ENCODE data around the gene MRPS27. TPM values are rescaled to one million over a fixed set of nuclear protein-coding genes. Genes with fewer than 3 reads are reported as not detected.
"Not testable (repeated sequence)": the region's sequence is repeated elsewhere in the genome, so short reads cannot be mapped to it uniquely, and the experiment has no call there.

MRPS27 gene
- total RNA-seq, 4 donors from 2014 or later, result 20.8 to 39.6 (median 24.7) TPM

- no peak for DNase-seq
- Histone ChIP-seq H3K36me3 (no peaks in the 10 kb centered on the region), H3K4me3 (no peak overlapping the region), H3K27ac (no peak overlapping the region), H3K9me3 (no peaks in the 10 kb centered on the region), H3K27me3 (no peaks in the 10 kb centered on the region), H3K4me1 (no peaks in the 10 kb centered on the region)
- TF ChIP-seq CTCF (IDR thresholded peaks at IDR 0.05) (no peak), POLR2A (IDR thresholded peaks at IDR 0.05) (no peak)
Measured at GRCh38 chr5:72301557-72301956, 18.5 kb downstream of the MRPS27 start.

DNA sequence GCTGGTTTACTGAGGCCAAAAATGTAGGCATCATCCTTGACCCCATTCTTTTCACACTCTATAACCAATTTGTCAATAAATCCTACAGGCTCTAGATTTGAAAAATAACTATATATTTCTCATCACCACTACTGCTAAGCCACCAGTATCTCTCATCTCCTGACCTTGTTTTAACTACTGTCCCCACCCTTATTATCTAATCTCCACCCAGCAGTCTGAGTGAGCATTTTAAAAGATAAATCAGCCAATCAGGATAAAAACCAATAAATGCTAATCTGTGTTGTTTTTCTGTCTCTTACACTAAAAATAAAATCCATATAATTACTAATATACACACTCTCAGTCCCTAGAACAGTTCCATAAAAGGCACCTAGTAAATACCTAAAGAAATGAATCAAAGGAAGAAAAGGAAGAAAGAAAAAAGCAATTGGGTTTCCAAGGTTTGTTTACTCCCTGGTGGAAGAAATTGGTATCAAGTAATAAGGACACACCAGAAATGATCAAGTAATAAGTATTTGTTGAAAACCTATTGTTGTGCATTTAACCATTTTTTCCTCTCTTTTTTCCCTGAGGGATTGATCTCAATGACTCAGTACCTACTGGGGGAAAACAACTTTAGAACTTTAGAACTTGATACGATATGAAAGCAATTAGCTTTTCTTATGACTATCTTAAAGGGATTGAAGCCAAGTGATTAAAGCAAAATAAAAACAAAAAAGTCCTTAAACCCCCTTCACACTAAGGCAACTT, 19.3 kb downstream of the MRPS27 start:
- no peak for TF ChIP-seq POLR2A (IDR thresholded peaks at IDR 0.05)
- Histone ChIP-seq H3K4me3 (no peak overlapping the region), H3K9me3 (no peaks in the 10 kb centered on the region), H3K36me3 (no peaks in the 10 kb centered on the region), H3K4me1 (no peaks in the 10 kb centered on the region), H3K27me3 (no peaks in the 10 kb centered on the region), H3K27ac (no peak overlapping the region)
- DNase-seq, result no peak

GRCh38 chr5:72298711-72299110, 21.3 kb downstream of the MRPS27 start:
- no peaks in the 10 kb centered on the region for H3K27me3 ChIP-seq
- no peaks in the 10 kb centered on the region for H3K9me3 ChIP-seq
- no peak overlapping the region for H3K27ac ChIP-seq
- no peaks in the 10 kb centered on the region for H3K36me3 ChIP-seq
- TF ChIP-seq POLR2A (IDR thresholded peaks at IDR 0.05) (no peak), CTCF (IDR thresholded peaks at IDR 0.05) (no peak)
- H3K4me1 ChIP-seq, result no peaks in the 10 kb centered on the region
- H3K4me3 ChIP-seq, result no peak overlapping the region
- DNase-seq, result no peak

DNA sequence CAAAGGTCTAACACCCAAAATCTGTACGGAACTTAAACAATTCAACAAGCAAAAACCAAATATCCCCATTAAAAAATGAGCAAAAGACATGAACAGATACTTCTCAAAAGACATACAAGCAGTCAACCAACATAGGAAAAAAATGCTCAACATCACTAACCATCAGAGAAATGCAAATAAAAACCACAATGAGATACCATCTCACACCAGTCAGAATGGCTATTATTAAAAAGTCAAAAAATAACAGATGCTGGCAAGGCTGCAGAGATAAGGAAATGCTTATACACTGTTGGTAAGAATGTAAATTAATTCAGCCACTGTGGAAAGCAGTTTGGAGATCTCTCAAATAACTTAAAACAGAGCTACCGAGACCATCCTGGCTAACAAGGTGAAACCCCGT, 21.9 kb downstream of the MRPS27 start:
- not testable (repeated sequence) for H3K27ac ChIP-seq, DNase-seq, H3K27me3 ChIP-seq, H3K4me1 ChIP-seq, H3K36me3 ChIP-seq, H3K9me3 ChIP-seq, H3K4me3 ChIP-seq

- no peak overlapping the region for H3K27ac ChIP-seq
- DNase-seq, result no peak
- no peak overlapping the region for H3K4me3 ChIP-seq
- no peak for TF ChIP-seq CTCF (IDR thresholded peaks at IDR 0.05)
- TF ChIP-seq POLR2A (IDR thresholded peaks at IDR 0.05), result no peak
- H3K4me1 ChIP-seq, result no peaks in the 10 kb centered on the region
- H3K27me3 ChIP-seq, result no peaks in the 10 kb centered on the region
- H3K9me3 ChIP-seq, result no peaks in the 10 kb centered on the region
- no peaks in the 10 kb centered on the region for H3K36me3 ChIP-seq
Measured at GRCh38 chr5:72296256-72296655, 23.8 kb downstream of the MRPS27 start.

DNA sequence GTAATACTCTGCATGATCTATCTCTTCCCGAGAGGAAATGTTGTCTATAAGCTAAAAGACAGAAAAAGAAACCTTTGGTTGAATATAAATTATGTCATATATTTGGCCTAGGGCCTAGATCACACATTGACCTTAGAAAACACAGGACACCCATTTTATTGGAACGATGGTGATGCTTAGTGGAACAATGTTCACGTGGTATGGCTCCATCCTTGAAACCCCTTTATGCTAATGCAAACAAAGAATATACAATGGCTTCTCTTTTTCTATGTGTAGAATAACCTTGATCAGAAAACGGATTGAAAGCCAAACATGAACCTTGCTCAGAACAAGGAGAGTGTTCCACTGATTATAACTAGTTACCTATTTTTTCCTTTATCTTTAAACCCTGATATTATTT, 24.5 kb downstream of the MRPS27 start:
- H3K36me3 ChIP-seq, result no peaks in the 10 kb centered on the region
- TF ChIP-seq CTCF (IDR thresholded peaks at IDR 0.05) (no peak), POLR2A (IDR thresholded peaks at IDR 0.05) (no peak)
- H3K9me3 ChIP-seq, result no peaks in the 10 kb centered on the region
- no peak overlapping the region for H3K27ac ChIP-seq
- no peaks in the 10 kb centered on the region for H3K4me1 ChIP-seq
- no peaks in the 10 kb centered on the region for H3K27me3 ChIP-seq
- no peak overlapping the region for H3K4me3 ChIP-seq
- DNase-seq, result no peak

GRCh38 chr5:72294473-72294872, 25.6 kb downstream of the MRPS27 start:
- Histone ChIP-seq H3K27ac (no peak overlapping the region), H3K4me1 (no peaks in the 10 kb centered on the region), H3K36me3 (no peaks in the 10 kb centered on the region), H3K27me3 (no peaks in the 10 kb centered on the region), H3K4me3 (no peak overlapping the region), H3K9me3 (no peaks in the 10 kb centered on the region)
- no peak for TF ChIP-seq POLR2A (IDR thresholded peaks at IDR 0.05)
- TF ChIP-seq CTCF (IDR thresholded peaks at IDR 0.05), result no peak
- DNase-seq, result no peak

Measured in Peyer's patch (tissue), 4 donors.